Esophagus squamous epithelium (tissue), 5 donors: Measurements from ENCODE around the gene PPM1L. TPM values are rescaled to one million over a fixed set of nuclear protein-coding genes. Genes with fewer than 3 reads are reported as not detected.

Experiments
- DNase-seq: peaks from one replicate; lab custom pipeline; 2025; lab: John Stamatoyannopoulos, UW
- H3K27ac ChIP-seq, 4 donors: fragments of 200-600 bp; sonication (generic); one replicate each; pipeline ENCODE4 v1.5.1; 2016 to 2019; ENCODE audit warnings: mild to moderate bottlenecking in 1 of 4
- H3K27me3 ChIP-seq, 4 donors: fragments of 200-600 bp; sonication (generic); 1 replicate in 3 of 4; 2 replicates in 1 of 4; pipeline versions ENCODE4 v1.5.1 to v1.6.0; 2017 to 2021; ENCODE audit warnings: antibody characterized with exemption in 1 of 4
- H3K36me3 ChIP-seq, 3 donors: fragments of 200-600 bp; sonication (generic); one replicate each; pipeline ENCODE4 v1.5.1; 2016 to 2019
- H3K4me1 ChIP-seq, 3 donors: fragments of 200-600 bp; sonication (generic); one replicate each; pipeline ENCODE4 v1.5.1; 2017 to 2019
- H3K4me3 ChIP-seq, 4 donors: fragments of 200-600 bp; sonication (generic); 1 replicate in 3 of 4; 2 replicates in 1 of 4; pipeline ENCODE4 v1.5.1; 2016 to 2019; ENCODE audit warnings: mild to moderate bottlenecking in 2 of 4, moderate library complexity in 1 of 4
- H3K9me3 ChIP-seq, 3 donors: fragments of 200-600 bp; sonication (generic); one replicate each; pipeline ENCODE4 v1.5.1; 2016 to 2019
- POLR2A ChIP-seq, 4 donors: fragments of 450-650 bp; IDR thresholded peaks; one replicate each; pipeline ENCODE4 v1.6.1; 2017; ENCODE audit warnings: antibody characterized with exemption in 4 of 4, mild to moderate bottlenecking in 4 of 4, moderate library complexity in 3 of 4
- WGBS, 2 donors: methylation state at CpG; one replicate each; pipeline ENCODE4 v1.1.5; 2018; 5-methylcytosine and 5-hydroxymethylcytosine counted together
- intact Hi-C: fragments of 100-400 bp; cut with DNase I; formaldehyde crosslinking; loops from one replicate; pipeline ENCODE4 v1.15.0; 2022
- total RNA-seq, 4 donors: library from RNA; depleted of rRNA; stranded (reverse); fragments of >200 nt; gene quantifications; one replicate each; pipeline ENCODE4 v1.1.0, GENCODE V29; 2016
- TF ChIP-seq, protein P1 (sequence below), 6 experiments: fragments of 450-650 bp in 4 of 6; fragments of 200-600 bp in 2 of 6; sonication (generic) in 2 of 6; IDR thresholded peaks; one replicate each; pipeline ENCODE4 v1.5.1; 2016 to 2019; ENCODE audit warnings: antibody characterized with exemption in 6 of 6, mild to moderate bottlenecking in 4 of 6, moderate library complexity in 4 of 6
- donor health status: DM: yes; HTN: yes; CAD: no.

The PPM1L gene
- total RNA-seq, 4 donors from 2014 or later, result 9.1 to 18.1 (median 12.1) TPM

DNA sequence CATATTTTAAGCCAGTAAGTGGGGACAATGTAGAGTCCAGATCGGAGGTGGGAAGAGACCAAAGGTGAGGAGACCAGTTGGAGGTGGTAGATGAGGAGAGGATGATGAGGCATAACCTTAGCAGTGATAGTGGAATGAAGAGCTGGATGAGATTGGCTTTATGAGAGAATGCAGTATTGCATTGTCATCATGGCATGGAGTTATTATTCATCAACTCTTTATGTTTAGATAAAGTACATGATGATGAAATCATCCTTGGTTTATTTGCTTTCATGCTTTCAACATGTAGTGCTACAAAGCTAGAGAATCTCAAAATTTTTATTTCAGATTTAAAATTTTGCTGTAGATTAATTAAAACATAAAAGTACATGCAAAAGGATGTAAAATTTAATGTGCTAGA lies 64.0 kb downstream of the PPM1L start:
- Histone ChIP-seq H3K4me3 (no peak overlapping the region), H3K36me3 (no peaks in the 10 kb centered on the region), H3K9me3 (no peaks in the 10 kb centered on the region), H3K27me3 (no peaks in the 10 kb centered on the region), H3K27ac (no peak overlapping the region), H3K4me1 (no peaks in the 10 kb centered on the region)
- DNase-seq, result no peak
- WGBS, 2 donors, result 82 to 96% methylated on average over 1 of the region's 1 CpG
- TF ChIP-seq POLR2A (IDR thresholded peaks at IDR 0.05), result no peak
- TF ChIP-seq, protein P1, sequence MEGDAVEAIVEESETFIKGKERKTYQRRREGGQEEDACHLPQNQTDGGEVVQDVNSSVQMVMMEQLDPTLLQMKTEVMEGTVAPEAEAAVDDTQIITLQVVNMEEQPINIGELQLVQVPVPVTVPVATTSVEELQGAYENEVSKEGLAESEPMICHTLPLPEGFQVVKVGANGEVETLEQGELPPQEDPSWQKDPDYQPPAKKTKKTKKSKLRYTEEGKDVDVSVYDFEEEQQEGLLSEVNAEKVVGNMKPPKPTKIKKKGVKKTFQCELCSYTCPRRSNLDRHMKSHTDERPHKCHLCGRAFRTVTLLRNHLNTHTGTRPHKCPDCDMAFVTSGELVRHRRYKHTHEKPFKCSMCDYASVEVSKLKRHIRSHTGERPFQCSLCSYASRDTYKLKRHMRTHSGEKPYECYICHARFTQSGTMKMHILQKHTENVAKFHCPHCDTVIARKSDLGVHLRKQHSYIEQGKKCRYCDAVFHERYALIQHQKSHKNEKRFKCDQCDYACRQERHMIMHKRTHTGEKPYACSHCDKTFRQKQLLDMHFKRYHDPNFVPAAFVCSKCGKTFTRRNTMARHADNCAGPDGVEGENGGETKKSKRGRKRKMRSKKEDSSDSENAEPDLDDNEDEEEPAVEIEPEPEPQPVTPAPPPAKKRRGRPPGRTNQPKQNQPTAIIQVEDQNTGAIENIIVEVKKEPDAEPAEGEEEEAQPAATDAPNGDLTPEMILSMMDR (IDR thresholded peaks at IDR 0.05), result no peak
- intact Hi-C loops, result no loop called here

DNA sequence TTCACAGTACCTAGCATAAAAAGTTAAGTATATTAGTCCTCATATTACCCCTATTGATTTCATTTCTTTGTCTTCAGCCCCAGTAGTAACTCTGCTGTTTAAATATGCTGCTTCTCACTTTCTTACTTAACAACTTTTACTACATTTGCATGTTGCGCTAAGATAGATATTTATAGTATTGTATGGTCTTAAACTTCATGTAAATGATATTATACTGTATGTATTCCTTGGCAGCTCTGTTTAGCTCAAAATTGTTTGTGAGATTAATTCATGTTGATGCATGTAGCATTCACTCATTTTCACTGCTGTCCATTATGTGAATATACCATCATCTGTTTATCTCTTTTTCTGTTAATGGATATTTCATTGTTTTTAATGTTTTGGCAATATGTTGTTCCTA lies 64.4 kb downstream of the PPM1L start:
- no peak overlapping the region for H3K27ac ChIP-seq
- H3K27me3 ChIP-seq, result no peaks in the 10 kb centered on the region
- no peaks in the 10 kb centered on the region for H3K9me3 ChIP-seq
- H3K4me1 ChIP-seq, result no peaks in the 10 kb centered on the region
- WGBS, 2 donors, result 87 to 94% methylated on average over 1 of the region's 1 CpG
- TF ChIP-seq, protein P1 (IDR thresholded peaks at IDR 0.05), result no peak
- TF ChIP-seq POLR2A (IDR thresholded peaks at IDR 0.05), result no peak
- no peaks in the 10 kb centered on the region for H3K36me3 ChIP-seq
- intact Hi-C loops, result no loop called here
- no peak for DNase-seq
- H3K4me3 ChIP-seq, result no peak overlapping the region

DNA sequence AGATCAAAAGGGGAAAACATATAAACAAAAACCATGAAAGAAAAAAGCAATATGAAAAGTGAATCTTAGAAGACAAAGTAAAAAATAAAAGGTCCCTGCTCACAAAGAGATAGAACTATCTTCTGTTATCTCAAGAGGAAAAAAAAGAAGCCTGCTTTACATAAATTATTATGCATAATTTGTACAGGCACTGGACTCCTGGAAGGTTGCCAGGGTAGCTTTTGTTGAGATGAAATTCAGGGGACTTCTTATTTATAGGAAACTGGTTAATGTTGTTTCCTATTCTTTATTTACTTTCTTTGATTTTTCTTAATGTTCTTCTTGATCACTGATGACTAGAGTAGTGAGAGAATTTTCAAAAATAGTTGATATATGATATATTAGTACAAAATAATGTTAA lies 66.9 kb downstream of the PPM1L start:
- H3K4me3 ChIP-seq, result no peak overlapping the region
- no peaks in the 10 kb centered on the region for H3K27me3 ChIP-seq
- no peaks in the 10 kb centered on the region for H3K36me3 ChIP-seq
- H3K9me3 ChIP-seq, result no peaks in the 10 kb centered on the region
- H3K4me1 ChIP-seq, result no peaks in the 10 kb centered on the region
- intact Hi-C loops, result no loop called here
- no peak for DNase-seq
- TF ChIP-seq, protein P1 (IDR thresholded peaks at IDR 0.05), result no peak
- no peak for TF ChIP-seq POLR2A (IDR thresholded peaks at IDR 0.05)
- no peak overlapping the region for H3K27ac ChIP-seq

DNA sequence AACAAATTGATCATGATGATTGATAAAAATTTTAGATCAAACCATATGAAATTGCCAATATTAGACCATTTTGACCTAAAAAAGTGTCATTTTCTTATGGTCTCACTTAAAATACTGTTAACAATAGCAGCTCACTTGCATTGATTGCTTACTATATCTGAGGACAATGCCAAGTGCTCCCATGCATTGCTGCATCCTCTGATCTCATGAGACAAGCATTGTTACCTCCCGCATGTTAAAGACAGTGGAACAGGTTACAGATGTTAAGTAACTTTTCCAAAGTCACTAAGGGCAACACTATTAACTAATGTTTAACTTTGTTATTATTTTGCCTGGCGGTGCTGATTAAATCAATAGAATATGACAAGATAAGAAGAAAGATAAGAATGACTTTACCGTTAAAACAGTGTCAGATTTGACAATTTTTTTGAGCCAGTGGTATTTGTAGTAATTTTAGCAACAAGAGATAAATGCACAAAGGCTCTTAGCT lies 69.3 kb downstream of the PPM1L start:
- WGBS, 2 donors, result 87 to 90% methylated on average over 3 of the region's 3 CpGs
- Histone ChIP-seq H3K27ac (no peak overlapping the region), H3K4me3 (no peak overlapping the region), H3K36me3 (no peaks in the 10 kb centered on the region), H3K9me3 (no peaks in the 10 kb centered on the region), H3K4me1 (peaks cover 0 to 15% (median 0%) of the 10 kb centered on the region in 3 donors), H3K27me3 (no peaks in the 10 kb centered on the region)
- TF ChIP-seq, protein P1 (IDR thresholded peaks at IDR 0.05), result no peak
- TF ChIP-seq POLR2A (IDR thresholded peaks at IDR 0.05), result no peak
- DNase-seq, result no peak
- intact Hi-C loops, result no loop called here

DNA sequence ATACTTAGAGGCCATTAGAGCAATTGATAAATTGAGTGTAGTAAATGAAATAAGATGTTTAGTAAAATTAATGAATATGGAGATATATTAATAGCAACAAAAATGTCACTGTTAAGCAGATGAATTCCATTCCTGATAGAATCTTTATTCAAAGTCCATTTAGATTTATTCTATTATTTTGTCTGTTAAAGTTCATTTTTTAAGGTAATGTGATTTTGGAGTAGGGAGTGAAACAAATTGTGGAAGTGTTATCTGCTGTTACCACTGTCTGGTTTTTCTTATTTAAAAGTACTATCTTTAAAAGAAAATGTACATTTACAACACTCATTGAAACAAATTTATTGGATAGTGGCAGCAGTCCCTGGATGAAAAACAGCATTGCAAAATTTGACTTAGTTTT lies 70.4 kb downstream of the PPM1L start:
- H3K9me3 ChIP-seq, result no peaks in the 10 kb centered on the region
- H3K4me3 ChIP-seq, result no peak overlapping the region
- H3K4me1 ChIP-seq, result peaks cover 0 to 15% (median 0%) of the 10 kb centered on the region in 3 donors
- no peaks in the 10 kb centered on the region for H3K36me3 ChIP-seq
- no peak overlapping the region for H3K27ac ChIP-seq
- TF ChIP-seq POLR2A (IDR thresholded peaks at IDR 0.05), result no peak
- intact Hi-C loops, result no loop called here
- no peaks in the 10 kb centered on the region for H3K27me3 ChIP-seq
- DNase-seq, result no peak

DNA sequence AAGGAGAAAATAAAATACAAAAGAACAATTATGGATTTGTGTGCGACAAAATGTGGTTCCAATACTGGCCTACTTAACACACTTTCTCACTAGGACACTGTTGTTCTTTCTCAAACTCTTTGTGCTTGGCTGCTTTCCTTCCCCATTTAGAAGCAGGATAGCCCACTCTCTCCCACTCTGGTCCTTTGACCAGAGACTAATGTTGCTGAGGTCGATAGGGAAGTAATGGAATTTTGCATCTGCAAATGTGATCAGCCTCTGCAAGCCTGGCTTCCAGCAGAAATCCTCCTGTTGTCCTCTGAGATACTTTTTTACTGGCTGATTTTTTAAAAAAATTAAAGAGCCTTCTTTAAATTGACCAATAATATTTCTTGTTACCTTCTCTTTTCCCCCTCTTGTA lies 71.0 kb downstream of the PPM1L start:
- TF ChIP-seq, protein P1 (IDR thresholded peaks at IDR 0.05), result no peak
- no peak for TF ChIP-seq POLR2A (IDR thresholded peaks at IDR 0.05)
- Histone ChIP-seq H3K27ac (no peak overlapping the region), H3K4me3 (no peak overlapping the region), H3K36me3 (no peaks in the 10 kb centered on the region), H3K4me1 (peaks cover 0 to 15% (median 0%) of the 10 kb centered on the region in 3 donors), H3K9me3 (no peaks in the 10 kb centered on the region), H3K27me3 (no peaks in the 10 kb centered on the region)
- intact Hi-C loops, result no loop called here
- DNase-seq, result no peak
- 80 to 88% methylated on average over 2 of the region's 2 CpGs for WGBS, 2 donors
